Effector memory CD8-positive, alpha-beta T cell (primary cell): ENCODE measurements around the gene ADGRE3.

Source experiments
- ATAC-seq: fragments of 150-1000 bp; cut with Tn5 transposase; replicated peaks from 2 replicates; pipeline ENCODE4 v1.10.0; 2021; ENCODE audit warnings: mild to moderate bottlenecking, moderate library complexity
- DNase-seq, 3 experiments: peaks; one replicate each; pipeline ENCODE4 v3.0.0; 2021
- H3K27ac Mint-ChIP-seq, 2 donors: one replicate each; pipeline ENCODE4 v1.8.0; 2022; ENCODE audit warnings: mild to moderate bottlenecking in 2 of 2, mixed read lengths in 2 of 2, moderate library complexity in 2 of 2
- H3K27me3 Mint-ChIP-seq, 2 donors: one replicate each; pipeline ENCODE4 v1.8.0; 2022; ENCODE audit warnings: mixed read lengths in 2 of 2
- H3K36me3 Mint-ChIP-seq: one replicate; pipeline ENCODE4 v1.8.0; 2022; ENCODE audit warnings: mild to moderate bottlenecking, moderate library complexity, mixed read lengths; ENCODE audit not compliant: insufficient read depth
- H3K4me1 Mint-ChIP-seq, 2 donors: one replicate each; pipeline ENCODE4 v1.8.0; 2022; ENCODE audit warnings: low read depth in 2 of 2, mixed read lengths in 2 of 2
- H3K4me3 Mint-ChIP-seq, 2 donors: one replicate each; pipeline ENCODE4 v1.8.0; 2022; ENCODE audit warnings: mild to moderate bottlenecking in 2 of 2, mixed read lengths in 2 of 2, moderate library complexity in 2 of 2
- H3K9me3 Mint-ChIP-seq, 2 donors: one replicate each; pipeline ENCODE4 v1.8.0; 2022; ENCODE audit warnings: mixed read lengths in 2 of 2

ADGRE3 gene

GRCh38 chr19:14686411-14686810 lies 11.8 kb upstream of the ADGRE3 start:
- peaks cover 0 to 11% of the 10 kb centered on the region in 2 donors for H3K27me3 Mint-ChIP-seq
- ATAC-seq (no peak), DNase-seq (no peak)
- H3K36me3 Mint-ChIP-seq, result peaks cover 10% of the 10 kb centered on the region
- H3K4me3 Mint-ChIP-seq, result no peak overlapping the region
- no peak overlapping the region for H3K27ac Mint-ChIP-seq
- H3K9me3 Mint-ChIP-seq, result no peaks in the 10 kb centered on the region
- peaks cover 10 to 13% of the 10 kb centered on the region in 2 donors for H3K4me1 Mint-ChIP-seq

- peak overlapping the region in 1 of 2 donors; percentile 33 for H3K27ac Mint-ChIP-seq
Observed at GRCh38 chr19:14683439-14683838, 8.8 kb upstream of the ADGRE3 start.

GRCh38 chr19:14682084-14682483 lies 7.4 kb upstream of the ADGRE3 start:
- ATAC-seq (no peak), DNase-seq (no peak)
- Mint-ChIP-seq H3K36me3 (no peaks in the 10 kb centered on the region), H3K4me1 (peaks cover 0 to 11% of the 10 kb centered on the region in 2 donors), H3K9me3 (no peaks in the 10 kb centered on the region), H3K27ac (no peak overlapping the region), H3K27me3 (peaks cover 0 to 17% of the 10 kb centered on the region in 2 donors), H3K4me3 (no peak overlapping the region)

More at GRCh38 chr19:14683439-14683838, 8.8 kb upstream of the ADGRE3 start:
- peaks cover 0 to 17% of the 10 kb centered on the region in 2 donors for H3K27me3 Mint-ChIP-seq
- peak overlapping the region in 1 of 2 donors; percentile 17 for H3K4me3 Mint-ChIP-seq
- peaks cover 0 to 11% of the 10 kb centered on the region in 2 donors for H3K4me1 Mint-ChIP-seq
- DNase-seq, result peak in 2 of 3 experiments; percentile 16 to 18
- ATAC-seq, result peak; percentile 99
- H3K36me3 Mint-ChIP-seq, result no peaks in the 10 kb centered on the region
- no peaks in the 10 kb centered on the region for H3K9me3 Mint-ChIP-seq

GRCh38 chr19:14678199-14678598 lies 3.6 kb upstream of the ADGRE3 start:
- no peaks in the 10 kb centered on the region for H3K36me3 Mint-ChIP-seq
- H3K27me3 Mint-ChIP-seq, result peaks cover 0 to 28% of the 10 kb centered on the region in 2 donors
- H3K4me1 Mint-ChIP-seq, result peaks cover 0 to 3% of the 10 kb centered on the region in 2 donors
- ATAC-seq, result no peak
- H3K27ac Mint-ChIP-seq, result no peak overlapping the region
- H3K9me3 Mint-ChIP-seq, result no peaks in the 10 kb centered on the region
- DNase-seq, result no peak
- H3K4me3 Mint-ChIP-seq, result no peak overlapping the region

GRCh38 chr19:14677464-14677863 lies 2.8 kb upstream of the ADGRE3 start:
- no peaks in the 10 kb centered on the region for H3K9me3 Mint-ChIP-seq
- ATAC-seq (peak; percentile 55), DNase-seq (peak in 1 of 3 experiments; percentile 29)
- H3K4me1 Mint-ChIP-seq, result peaks cover 0 to 8% of the 10 kb centered on the region in 2 donors
- peaks cover 0 to 32% of the 10 kb centered on the region in 2 donors for H3K27me3 Mint-ChIP-seq
- H3K36me3 Mint-ChIP-seq, result no peaks in the 10 kb centered on the region
- no peak overlapping the region for H3K4me3 Mint-ChIP-seq
- no peak overlapping the region for H3K27ac Mint-ChIP-seq

GRCh38 chr19:14676762-14677161 lies 2.1 kb upstream of the ADGRE3 start:
- no peak overlapping the region for H3K27ac Mint-ChIP-seq
- no peak overlapping the region for H3K4me3 Mint-ChIP-seq
- peaks cover 0 to 11% of the 10 kb centered on the region in 2 donors for H3K4me1 Mint-ChIP-seq
- ATAC-seq (peak; percentile 51), DNase-seq (peak in 2 of 3 experiments; percentile 8 to 15)
- no peaks in the 10 kb centered on the region for H3K9me3 Mint-ChIP-seq
- H3K27me3 Mint-ChIP-seq, result peaks cover 0 to 31% of the 10 kb centered on the region in 2 donors
- no peaks in the 10 kb centered on the region for H3K36me3 Mint-ChIP-seq

GRCh38 chr19:14673088-14673487 lies 1.6 kb downstream of the ADGRE3 start:
- Mint-ChIP-seq H3K27ac (no peak overlapping the region), H3K4me3 (peak overlapping the region in 1 of 2 donors; percentile 57), H3K27me3 (peaks cover 0 to 36% of the 10 kb centered on the region in 2 donors), H3K9me3 (no peaks in the 10 kb centered on the region), H3K4me1 (peaks cover 6 to 20% of the 10 kb centered on the region in 2 donors), H3K36me3 (no peaks in the 10 kb centered on the region)
- ATAC-seq (no peak), DNase-seq (no peak)

GRCh38 chr19:14672188-14672872 lies 2.3 kb downstream of the ADGRE3 start:
- H3K27ac Mint-ChIP-seq, result peak overlapping the region in 1 of 2 donors; percentile 81
- H3K27me3 Mint-ChIP-seq, result peaks cover 0 to 36% of the 10 kb centered on the region in 2 donors
- no peaks in the 10 kb centered on the region for H3K9me3 Mint-ChIP-seq
- H3K4me1 Mint-ChIP-seq, result peaks cover 11 to 25% of the 10 kb centered on the region in 2 donors
- DNase-seq, result peak in 2 of 3 experiments; percentile 16 to 23
- H3K36me3 Mint-ChIP-seq, result no peaks in the 10 kb centered on the region
- ATAC-seq, result peak; percentile 85
- H3K4me3 Mint-ChIP-seq, result peak overlapping the region in 1 of 2 donors; percentile 57

GRCh38 chr19:14670408-14670807 lies 4.2 kb downstream of the ADGRE3 start:
- H3K27me3 Mint-ChIP-seq, result peaks cover 0 to 44% of the 10 kb centered on the region in 2 donors
- H3K4me1 Mint-ChIP-seq, result peaks cover 11 to 32% of the 10 kb centered on the region in 2 donors

GRCh38 chr19:14669940-14670339 lies 4.7 kb downstream of the ADGRE3 start:
- H3K27ac Mint-ChIP-seq, result no peak overlapping the region
- H3K4me3 Mint-ChIP-seq, result no peak overlapping the region
- no peak for ATAC-seq
- DNase-seq, result no peak
- no peaks in the 10 kb centered on the region for H3K9me3 Mint-ChIP-seq
- H3K27me3 Mint-ChIP-seq, result peaks cover 0 to 44% of the 10 kb centered on the region in 2 donors
- H3K36me3 Mint-ChIP-seq, result no peaks in the 10 kb centered on the region
- H3K4me1 Mint-ChIP-seq, result peaks cover 11 to 32% of the 10 kb centered on the region in 2 donors

More at GRCh38 chr19:14670408-14670807, 4.2 kb downstream of the ADGRE3 start:
- no peak for ATAC-seq
- Mint-ChIP-seq H3K9me3 (no peaks in the 10 kb centered on the region), H3K4me3 (no peak overlapping the region), H3K36me3 (no peaks in the 10 kb centered on the region), H3K27ac (no peak overlapping the region)
- DNase-seq, result no peak

- Mint-ChIP-seq H3K4me1 (no peaks in the 10 kb centered on the region), H3K27ac (no peak overlapping the region), H3K27me3 (peaks cover 10 to 23% of the 10 kb centered on the region in 2 donors), H3K4me3 (no peak overlapping the region), H3K9me3 (no peaks in the 10 kb centered on the region), H3K36me3 (no peaks in the 10 kb centered on the region)
- ATAC-seq (no peak), DNase-seq (no peak)
Observed at GRCh38 chr19:14661372-14661924, 13.2 kb downstream of the ADGRE3 start.

GRCh38 chr19:14659874-14660489 lies 14.7 kb downstream of the ADGRE3 start:
- H3K9me3 Mint-ChIP-seq, result no peaks in the 10 kb centered on the region

GRCh38 chr19:14655726-14656125 lies 18.9 kb downstream of the ADGRE3 start:
- Mint-ChIP-seq H3K4me3 (no peak overlapping the region), H3K27ac (no peak overlapping the region), H3K9me3 (no peaks in the 10 kb centered on the region), H3K4me1 (no peaks in the 10 kb centered on the region), H3K27me3 (peaks cover 22 to 28% of the 10 kb centered on the region in 2 donors), H3K36me3 (no peaks in the 10 kb centered on the region)
- DNase-seq, result no peak
- no peak for ATAC-seq

More at GRCh38 chr19:14659874-14660489, 14.7 kb downstream of the ADGRE3 start:
- H3K27me3 Mint-ChIP-seq, result peaks cover 21 to 26% of the 10 kb centered on the region in 2 donors
- no peaks in the 10 kb centered on the region for H3K4me1 Mint-ChIP-seq
- no peak overlapping the region for H3K4me3 Mint-ChIP-seq
- DNase-seq (no peak), ATAC-seq (no peak)
- H3K36me3 Mint-ChIP-seq, result no peaks in the 10 kb centered on the region
- H3K27ac Mint-ChIP-seq, result no peak overlapping the region
